OCI-LY3 (cell line): ENCODE results near the gene NCEH1.

ENCODE experiments used
- H2AFZ ChIP-seq: fragments of 200-600, 300-600 bp; shearing (Covaris generic); 2 replicates; pipeline ENCODE4 v1.6.0; 2014; ENCODE audit warnings: antibody characterized with exemption, low read depth, low read length
- H3K27ac ChIP-seq: fragments of 200-600, 300-600 bp; sonication (generic); 2 replicates; pipeline ENCODE4 v1.5.1; 2014; ENCODE audit warnings: mild to moderate bottlenecking, low read length, moderate library complexity, mixed read lengths
- H3K27me3 ChIP-seq: fragments of 200-600, 300-600 bp; sonication (generic); 2 replicates; pipeline ENCODE4 v1.6.1; 2014; ENCODE audit warnings: low read depth, low read length, mixed read lengths
- H3K36me3 ChIP-seq: fragments of 200-600, 300-600 bp; sonication (generic); replicated peaks from 2 replicates; pipeline ENCODE3; 2014; ENCODE audit warnings: low read depth, low read length, mixed read lengths
- H3K4me1 ChIP-seq: fragments of 300-600, 200-600 bp; sonication (generic); 2 replicates; pipeline ENCODE4 v1.6.1; 2014; ENCODE audit warnings: low read length, mixed read lengths
- H3K4me2 ChIP-seq: fragments of 200-600, 300-600 bp; sonication (generic); 2 replicates; pipeline ENCODE4 v1.6.1; 2014; ENCODE audit warnings: low read length, mixed read lengths
- H3K4me3 ChIP-seq: fragments of 300-600, 200-600 bp; sonication (generic); 2 replicates; pipeline ENCODE4 v1.5.1; 2014; ENCODE audit warnings: antibody characterized with exemption, mild to moderate bottlenecking, low read length, moderate library complexity
- H3K79me2 ChIP-seq: fragments of 300-600, 200-600 bp; shearing (Covaris generic); 2 replicates; pipeline ENCODE4 v1.6.1; 2014; ENCODE audit warnings: mild to moderate bottlenecking, low read length, mixed read lengths
- H3K9ac ChIP-seq: fragments of 300-600, 200-600 bp; shearing (Covaris generic); 2 replicates; pipeline ENCODE4 v1.6.0; 2014; ENCODE audit warnings: mild to moderate bottlenecking, low read length, moderate library complexity
- H3K9me3 ChIP-seq: fragments of 200-600, 300-600 bp; shearing (Covaris generic); 2 replicates; pipeline ENCODE4 v1.6.1; 2014; ENCODE audit warnings: low read length, mixed read lengths; ENCODE audit not compliant: insufficient read depth
- H4K20me1 ChIP-seq: fragments of 200-600, 300-600 bp; sonication (generic); 2 replicates; pipeline ENCODE4 v1.6.1; 2016; ENCODE audit warnings: low read length, mixed read lengths; ENCODE audit not compliant: insufficient read depth
- EZH2phosphoT487 ChIP-seq: fragments of 200-600 bp; shearing (Covaris generic); IDR thresholded peaks from 2 replicates; pipeline ENCODE4 v1.6.1; 2018; ENCODE audit warnings: antibody characterized with exemption, mixed run types, low read depth
- TF ChIP-seq, protein P1 (sequence below): fragments of 200-600, 300-600 bp; sonication (generic); IDR thresholded peaks from 2 replicates; pipeline ENCODE4 v1.5.1; 2014; ENCODE audit warnings: antibody characterized with exemption, low read length, low read depth

Gene NCEH1

DNA sequence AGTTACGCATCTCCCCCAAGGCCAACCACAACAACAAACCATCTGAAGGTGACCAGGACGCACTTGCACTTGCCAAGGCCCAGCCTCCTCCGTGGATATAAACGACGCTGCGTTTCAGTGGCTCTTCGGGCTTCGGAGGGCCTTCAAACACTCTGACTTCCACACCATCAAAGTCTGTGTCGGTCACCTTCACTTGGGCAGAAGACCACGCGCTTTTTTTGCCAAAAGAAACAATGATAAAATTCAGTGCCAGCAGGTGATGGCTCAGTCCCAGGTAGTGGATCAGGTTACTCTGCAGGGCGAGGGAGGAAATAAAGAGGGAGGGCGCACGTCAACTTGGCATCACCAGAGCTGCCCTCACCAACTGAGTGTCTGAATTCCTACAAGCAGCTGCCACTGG, 63.0 kb downstream of the NCEH1 start:
- no peaks in the 10 kb centered on the region for H3K4me1 ChIP-seq
- H3K36me3 ChIP-seq: no peaks in the 10 kb centered on the region
- H4K20me1 ChIP-seq: no peaks in the 10 kb centered on the region
- no peaks in the 10 kb centered on the region for H3K79me2 ChIP-seq
- H2AFZ ChIP-seq: no peak overlapping the region
- H3K9me3 ChIP-seq: no peaks in the 10 kb centered on the region
- no peak for TF ChIP-seq EZH2phosphoT487
- TF ChIP-seq, protein P1, sequence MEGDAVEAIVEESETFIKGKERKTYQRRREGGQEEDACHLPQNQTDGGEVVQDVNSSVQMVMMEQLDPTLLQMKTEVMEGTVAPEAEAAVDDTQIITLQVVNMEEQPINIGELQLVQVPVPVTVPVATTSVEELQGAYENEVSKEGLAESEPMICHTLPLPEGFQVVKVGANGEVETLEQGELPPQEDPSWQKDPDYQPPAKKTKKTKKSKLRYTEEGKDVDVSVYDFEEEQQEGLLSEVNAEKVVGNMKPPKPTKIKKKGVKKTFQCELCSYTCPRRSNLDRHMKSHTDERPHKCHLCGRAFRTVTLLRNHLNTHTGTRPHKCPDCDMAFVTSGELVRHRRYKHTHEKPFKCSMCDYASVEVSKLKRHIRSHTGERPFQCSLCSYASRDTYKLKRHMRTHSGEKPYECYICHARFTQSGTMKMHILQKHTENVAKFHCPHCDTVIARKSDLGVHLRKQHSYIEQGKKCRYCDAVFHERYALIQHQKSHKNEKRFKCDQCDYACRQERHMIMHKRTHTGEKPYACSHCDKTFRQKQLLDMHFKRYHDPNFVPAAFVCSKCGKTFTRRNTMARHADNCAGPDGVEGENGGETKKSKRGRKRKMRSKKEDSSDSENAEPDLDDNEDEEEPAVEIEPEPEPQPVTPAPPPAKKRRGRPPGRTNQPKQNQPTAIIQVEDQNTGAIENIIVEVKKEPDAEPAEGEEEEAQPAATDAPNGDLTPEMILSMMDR: no peak
- H3K27ac ChIP-seq: no peak overlapping the region
- no peak overlapping the region for H3K4me3 ChIP-seq
- no peaks in the 10 kb centered on the region for H3K27me3 ChIP-seq
- no peak overlapping the region for H3K4me2 ChIP-seq
- no peak overlapping the region for H3K9ac ChIP-seq

DNA sequence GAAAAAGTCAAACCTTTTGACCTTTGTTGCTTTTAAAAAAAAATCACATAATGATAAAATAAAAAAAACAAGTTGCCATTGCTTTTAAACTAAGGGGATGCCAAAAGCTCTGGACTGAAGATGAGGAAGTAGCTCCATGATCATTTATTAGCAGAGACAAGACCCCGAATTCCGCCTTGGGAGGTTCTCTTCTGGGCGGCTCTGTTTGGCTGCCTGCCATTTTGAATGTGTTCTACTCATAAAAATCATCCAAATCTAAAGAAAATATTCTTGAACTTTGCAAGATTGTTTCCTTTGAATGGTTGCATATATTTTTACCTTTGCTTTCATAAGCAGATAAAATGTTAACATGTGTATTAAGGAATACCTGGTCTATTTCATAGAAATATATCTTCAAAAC, 63.8 kb downstream of the NCEH1 start:
- no peaks in the 10 kb centered on the region for H4K20me1 ChIP-seq
- H3K79me2 ChIP-seq: no peaks in the 10 kb centered on the region
- no peak overlapping the region for H3K9ac ChIP-seq
- TF ChIP-seq, protein P1: no peak
- TF ChIP-seq EZH2phosphoT487: no peak
- H3K4me2 ChIP-seq: no peak overlapping the region
- H3K4me1 ChIP-seq: no peaks in the 10 kb centered on the region
- no peaks in the 10 kb centered on the region for H3K36me3 ChIP-seq
- no peak overlapping the region for H3K4me3 ChIP-seq
- no peaks in the 10 kb centered on the region for H3K9me3 ChIP-seq
- no peak overlapping the region for H3K27ac ChIP-seq
- no peak overlapping the region for H2AFZ ChIP-seq
- H3K27me3 ChIP-seq: no peaks in the 10 kb centered on the region

- H3K4me1 ChIP-seq: no peaks in the 10 kb centered on the region
- H3K79me2 ChIP-seq: no peaks in the 10 kb centered on the region
- TF ChIP-seq, protein P1: no peak
- TF ChIP-seq EZH2phosphoT487: no peak
- no peaks in the 10 kb centered on the region for H3K27me3 ChIP-seq
- no peaks in the 10 kb centered on the region for H3K9me3 ChIP-seq
- no peak overlapping the region for H3K27ac ChIP-seq
- H3K9ac ChIP-seq: no peak overlapping the region
- H3K36me3 ChIP-seq: no peaks in the 10 kb centered on the region
- H4K20me1 ChIP-seq: no peaks in the 10 kb centered on the region
- no peak overlapping the region for H2AFZ ChIP-seq
- H3K4me2 ChIP-seq: no peak overlapping the region
- H3K4me3 ChIP-seq: no peak overlapping the region
Observed at GRCh38 chr3:172646439-172647015, 64.3 kb downstream of the NCEH1 start.

GRCh38 chr3:172644258-172644657, 66.6 kb downstream of the NCEH1 start:
- H3K4me2 ChIP-seq: no peak overlapping the region
- H3K27ac ChIP-seq: no peak overlapping the region
- no peaks in the 10 kb centered on the region for H4K20me1 ChIP-seq
- H2AFZ ChIP-seq: no peak overlapping the region
- TF ChIP-seq, protein P1: no peak
- TF ChIP-seq EZH2phosphoT487: no peak
- H3K9me3 ChIP-seq: no peaks in the 10 kb centered on the region
- H3K79me2 ChIP-seq: no peaks in the 10 kb centered on the region
- no peaks in the 10 kb centered on the region for H3K36me3 ChIP-seq
- H3K27me3 ChIP-seq: no peaks in the 10 kb centered on the region
- H3K9ac ChIP-seq: no peak overlapping the region
- H3K4me1 ChIP-seq: no peaks in the 10 kb centered on the region
- H3K4me3 ChIP-seq: no peak overlapping the region
